Right lobe of liver (tissue), 6 donors: ENCODE results near the gene C10orf90. TPM values are rescaled to one million over a fixed set of nuclear protein-coding genes. Genes with fewer than 3 reads are reported as not detected.

Experiments used
- ATAC-seq, 4 donors: fragments of 200-7000 bp; cut with Tn5 transposase; one replicate each; pipeline ENCODE4 v1.9.1; 2020; ENCODE audit warnings: mild to moderate bottlenecking in 4 of 4, moderate library complexity in 4 of 4
- DNase-seq, 3 donors: peaks; one replicate each; pipeline ENCODE4 v3.0.0-alpha.2; 2020
- H3K27ac ChIP-seq, 3 donors: fragments of 200-600 bp; one replicate each; pipeline ENCODE4 v1.8.0; 2022
- H3K27me3 ChIP-seq, 2 donors: fragments of 200-600 bp; one replicate each; pipeline ENCODE4 v1.8.0; 2022
- H3K36me3 ChIP-seq, 4 donors: fragments of 200-600 bp; sonication (generic) in 1 of 4; one replicate each; pipeline versions ENCODE4 v1.5.1 to v1.8.0; 2017 to 2022; ENCODE audit warnings: control low read depth in 1 of 4
- H3K4me1 ChIP-seq, 4 donors: fragments of 200-600 bp; sonication (generic) in 1 of 4; one replicate each; pipeline versions ENCODE4 v1.5.1 to v1.8.0; 2017 to 2022; ENCODE audit warnings: control low read depth in 1 of 4
- H3K4me3 ChIP-seq, 3 donors: fragments of 200-600 bp; one replicate each; pipeline ENCODE4 v1.8.0; 2022
- H3K9me3 ChIP-seq, 4 donors: fragments of 200-600 bp; sonication (generic) in 1 of 4; one replicate each; pipeline versions ENCODE4 v1.5.1 to v1.8.0; 2017 to 2022; ENCODE audit warnings: control low read depth in 1 of 4
- POLR2A ChIP-seq: fragments of 450-650 bp; IDR thresholded peaks from one replicate; pipeline ENCODE4 v1.6.1; 2017; ENCODE audit warnings: antibody characterized with exemption, mild to moderate bottlenecking
- WGBS: methylation state at CpG from one replicate; pipeline ENCODE4 v1.1.6; 2018; ENCODE audit warnings: low coverage, low lambda C conversion rate; ENCODE audit not compliant: insufficient coverage; ENCODE audit errors: missing lambda C conversion rate; 5-methylcytosine and 5-hydroxymethylcytosine counted together
- intact Hi-C, 2 donors: fragments of 100-400 bp; cut with DNase I; formaldehyde crosslinking; loops; one replicate each; pipeline versions ENCODE4 v1.11.2 to v1.14.1; 2022
- total RNA-seq, 6 experiments: library from RNA; depleted of rRNA in 2 of 6; stranded (reverse); fragments of >200 nt in 2 of 6; fragmentation: NEBNext Ultra II Directional in 3 of 6; extraction: Animal tissue kit (Norgen Biotek cat#: 25700) in 3 of 6; gene quantifications; one replicate each; pipeline versions ENCODE4 v1.1.0 to v1.2.4, GENCODE V29; 2016 to 2023
- TF ChIP-seq, protein P1 (sequence below), 4 donors: fragments of 200-600 bp in 3 of 4; fragments of 450-650 bp in 1 of 4; IDR thresholded peaks; one replicate each; pipeline versions ENCODE4 v1.5.1 to v1.8.0; 2016 to 2022; ENCODE audit warnings: antibody characterized with exemption in 4 of 4, mild to moderate bottlenecking in 2 of 4
- donor health status: DM: no; HTN: yes; CAD: no.
- donor health status: DM: no; HTN: no; CAD: no.
- donor health status: DM: no; HTN: no; CAD: no.
- donor health status: DM: no; HTN: yes; CAD: no.
- donor health status: DM: no; HTN: yes; CAD: no.

C10orf90 gene
- total RNA-seq, 6 experiments from 2014 or later = 0.22 to 0.43 TPM; not detected in 4

- Histone ChIP-seq H3K27me3 (no peaks in the 10 kb centered on the region), H3K27ac (no peak overlapping the region), H3K36me3 (no peaks in the 10 kb centered on the region), H3K4me3 (no peak overlapping the region), H3K4me1 (no peaks in the 10 kb centered on the region), H3K9me3 (no peaks in the 10 kb centered on the region)
- no peak for DNase-seq
- TF ChIP-seq, protein P1, sequence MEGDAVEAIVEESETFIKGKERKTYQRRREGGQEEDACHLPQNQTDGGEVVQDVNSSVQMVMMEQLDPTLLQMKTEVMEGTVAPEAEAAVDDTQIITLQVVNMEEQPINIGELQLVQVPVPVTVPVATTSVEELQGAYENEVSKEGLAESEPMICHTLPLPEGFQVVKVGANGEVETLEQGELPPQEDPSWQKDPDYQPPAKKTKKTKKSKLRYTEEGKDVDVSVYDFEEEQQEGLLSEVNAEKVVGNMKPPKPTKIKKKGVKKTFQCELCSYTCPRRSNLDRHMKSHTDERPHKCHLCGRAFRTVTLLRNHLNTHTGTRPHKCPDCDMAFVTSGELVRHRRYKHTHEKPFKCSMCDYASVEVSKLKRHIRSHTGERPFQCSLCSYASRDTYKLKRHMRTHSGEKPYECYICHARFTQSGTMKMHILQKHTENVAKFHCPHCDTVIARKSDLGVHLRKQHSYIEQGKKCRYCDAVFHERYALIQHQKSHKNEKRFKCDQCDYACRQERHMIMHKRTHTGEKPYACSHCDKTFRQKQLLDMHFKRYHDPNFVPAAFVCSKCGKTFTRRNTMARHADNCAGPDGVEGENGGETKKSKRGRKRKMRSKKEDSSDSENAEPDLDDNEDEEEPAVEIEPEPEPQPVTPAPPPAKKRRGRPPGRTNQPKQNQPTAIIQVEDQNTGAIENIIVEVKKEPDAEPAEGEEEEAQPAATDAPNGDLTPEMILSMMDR (IDR thresholded peaks at IDR 0.05) = no peak
- no peak for TF ChIP-seq POLR2A
- ATAC-seq = no peak
- 35% methylated on average over 4 of the region's 4 CpGs for WGBS
- intact Hi-C loops = no loop called here
Observed at GRCh38 chr10:126417220-126417825, 253.2 kb downstream of the C10orf90 start.

DNA sequence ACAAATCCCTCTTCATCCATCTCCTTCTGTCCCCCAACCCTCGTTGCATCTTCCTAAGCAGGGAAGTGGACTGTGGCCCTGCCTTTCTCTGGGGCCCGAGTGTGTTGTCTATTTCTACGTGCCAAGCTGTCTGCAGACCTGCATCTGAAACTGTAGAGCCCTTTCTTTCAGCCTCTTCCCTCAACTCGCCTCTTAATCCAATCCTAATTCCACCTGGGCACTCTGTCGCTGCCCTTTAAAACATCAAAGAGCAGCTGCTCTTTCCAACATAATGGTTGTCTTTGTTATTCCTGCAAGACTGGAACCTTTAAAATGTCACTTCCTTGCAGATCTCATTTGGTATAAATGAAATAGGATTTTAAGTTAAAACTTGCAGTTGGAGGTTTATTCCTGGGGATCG is 260.7 kb downstream of the C10orf90 start:
- Histone ChIP-seq H3K9me3 (no peaks in the 10 kb centered on the region), H3K4me1 (no peaks in the 10 kb centered on the region), H3K4me3 (no peak overlapping the region), H3K27me3 (no peaks in the 10 kb centered on the region), H3K36me3 (no peaks in the 10 kb centered on the region), H3K27ac (no peak overlapping the region)
- intact Hi-C loops = no loop called here
- DNase-seq (no peak), ATAC-seq (no peak)
- TF ChIP-seq, protein P1 (IDR thresholded peaks at IDR 0.05) = no peak
- TF ChIP-seq POLR2A = no peak
- WGBS = 47% methylated on average over 6 of the region's 6 CpGs

- H3K4me1 ChIP-seq = no peaks in the 10 kb centered on the region
- 29% methylated on average over 11 of the region's 11 CpGs for WGBS
- no peaks in the 10 kb centered on the region for H3K9me3 ChIP-seq
- H3K4me3 ChIP-seq = no peak overlapping the region
- H3K36me3 ChIP-seq = no peaks in the 10 kb centered on the region
- TF ChIP-seq POLR2A = no peak
- TF ChIP-seq, protein P1 (IDR thresholded peaks at IDR 0.05) = no peak
- DNase-seq = no peak
- ATAC-seq = no peak
- no peaks in the 10 kb centered on the region for H3K27me3 ChIP-seq
- intact Hi-C loops = no loop called here
- no peak overlapping the region for H3K27ac ChIP-seq
Observed at GRCh38 chr10:126408953-126409641, 261.4 kb downstream of the C10orf90 start.

- Histone ChIP-seq H3K36me3 (no peaks in the 10 kb centered on the region), H3K4me3 (no peak overlapping the region), H3K27ac (no peak overlapping the region), H3K27me3 (no peaks in the 10 kb centered on the region), H3K4me1 (no peaks in the 10 kb centered on the region), H3K9me3 (no peaks in the 10 kb centered on the region)
- ATAC-seq (no peak), DNase-seq (no peak)
- intact Hi-C loops = no loop called here
- 53% methylated on average over 2 of the region's 2 CpGs for WGBS
- TF ChIP-seq, protein P1 (IDR thresholded peaks at IDR 0.05) = no peak
- no peak for TF ChIP-seq POLR2A
Observed at GRCh38 chr10:126407831-126408230, 262.7 kb downstream of the C10orf90 start.
